ENCODE results near the gene C6orf89.

Gene C6orf89

DNA sequence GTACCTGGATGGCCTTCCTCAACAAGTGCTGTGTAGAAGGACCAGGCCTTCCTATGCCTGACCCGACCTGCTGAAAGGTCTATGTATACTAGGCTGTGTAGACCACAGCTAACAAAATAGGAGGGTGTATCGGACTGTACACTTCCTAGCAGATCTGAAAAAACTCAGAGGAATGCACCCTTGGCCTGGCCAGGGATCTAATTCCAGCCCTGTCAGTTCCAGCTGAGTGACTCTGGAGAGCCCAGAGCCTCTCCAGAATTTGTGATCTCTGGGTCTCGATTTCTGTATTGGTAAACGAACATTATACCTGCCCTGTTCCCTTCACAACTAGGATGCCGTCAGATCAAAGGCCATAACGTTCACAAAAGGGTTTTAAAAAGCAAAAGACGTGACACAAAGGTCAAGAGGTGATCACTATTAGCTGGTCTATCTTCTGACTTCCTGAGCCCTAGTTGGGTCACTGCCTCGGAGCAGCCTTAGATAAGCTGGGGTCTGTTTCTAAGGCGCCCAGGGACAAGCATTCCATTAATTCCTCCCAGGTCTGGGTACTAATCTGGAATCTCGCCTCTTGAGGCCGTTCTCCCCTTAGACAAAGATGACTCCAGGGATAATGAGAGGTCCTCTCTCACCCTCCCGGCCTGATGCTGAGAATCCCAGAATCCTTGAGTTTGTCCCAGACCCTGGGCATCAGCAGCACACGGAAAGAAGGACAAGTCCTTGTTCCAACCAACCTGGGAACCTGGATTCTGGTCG, 86.3 kb downstream of the C6orf89 start:
- H3K4me3 ChIP-seq (ENCODE audit: low read length): no peak overlapping the region
- TF ChIP-seq, protein P1, sequence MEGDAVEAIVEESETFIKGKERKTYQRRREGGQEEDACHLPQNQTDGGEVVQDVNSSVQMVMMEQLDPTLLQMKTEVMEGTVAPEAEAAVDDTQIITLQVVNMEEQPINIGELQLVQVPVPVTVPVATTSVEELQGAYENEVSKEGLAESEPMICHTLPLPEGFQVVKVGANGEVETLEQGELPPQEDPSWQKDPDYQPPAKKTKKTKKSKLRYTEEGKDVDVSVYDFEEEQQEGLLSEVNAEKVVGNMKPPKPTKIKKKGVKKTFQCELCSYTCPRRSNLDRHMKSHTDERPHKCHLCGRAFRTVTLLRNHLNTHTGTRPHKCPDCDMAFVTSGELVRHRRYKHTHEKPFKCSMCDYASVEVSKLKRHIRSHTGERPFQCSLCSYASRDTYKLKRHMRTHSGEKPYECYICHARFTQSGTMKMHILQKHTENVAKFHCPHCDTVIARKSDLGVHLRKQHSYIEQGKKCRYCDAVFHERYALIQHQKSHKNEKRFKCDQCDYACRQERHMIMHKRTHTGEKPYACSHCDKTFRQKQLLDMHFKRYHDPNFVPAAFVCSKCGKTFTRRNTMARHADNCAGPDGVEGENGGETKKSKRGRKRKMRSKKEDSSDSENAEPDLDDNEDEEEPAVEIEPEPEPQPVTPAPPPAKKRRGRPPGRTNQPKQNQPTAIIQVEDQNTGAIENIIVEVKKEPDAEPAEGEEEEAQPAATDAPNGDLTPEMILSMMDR (conservative IDR thresholded peaks at IDR 0.05; ENCODE audit: low read depth, low read length): no peak
- no peak for DNase-seq (ENCODE audit: low read depth)

DNA sequence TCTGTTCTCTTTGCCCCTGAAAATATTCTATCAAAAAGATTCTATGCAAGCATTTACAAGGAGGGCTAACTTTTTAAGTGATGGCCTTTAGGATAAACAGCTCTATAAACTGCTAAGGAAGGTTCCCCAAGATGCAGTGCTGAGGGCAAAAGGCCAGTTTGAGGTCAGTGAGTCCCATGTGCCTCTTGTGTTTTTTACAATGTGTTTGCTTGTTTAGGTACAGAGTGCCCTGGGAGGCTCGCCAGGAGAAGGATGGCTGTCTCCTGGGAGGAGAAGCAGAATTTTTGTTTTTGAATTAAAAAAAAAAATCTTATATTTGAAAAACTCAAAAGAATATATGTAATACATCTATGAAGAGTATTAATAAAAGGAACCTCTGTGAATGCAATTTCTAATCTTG, 87.4 kb downstream of the C6orf89 start:
- TF ChIP-seq, protein P1 (conservative IDR thresholded peaks at IDR 0.05; ENCODE audit: low read depth, low read length): no peak
- no peak for DNase-seq (ENCODE audit: low read depth)
- no peak overlapping the region for H3K4me3 ChIP-seq (ENCODE audit: low read length)

DNA sequence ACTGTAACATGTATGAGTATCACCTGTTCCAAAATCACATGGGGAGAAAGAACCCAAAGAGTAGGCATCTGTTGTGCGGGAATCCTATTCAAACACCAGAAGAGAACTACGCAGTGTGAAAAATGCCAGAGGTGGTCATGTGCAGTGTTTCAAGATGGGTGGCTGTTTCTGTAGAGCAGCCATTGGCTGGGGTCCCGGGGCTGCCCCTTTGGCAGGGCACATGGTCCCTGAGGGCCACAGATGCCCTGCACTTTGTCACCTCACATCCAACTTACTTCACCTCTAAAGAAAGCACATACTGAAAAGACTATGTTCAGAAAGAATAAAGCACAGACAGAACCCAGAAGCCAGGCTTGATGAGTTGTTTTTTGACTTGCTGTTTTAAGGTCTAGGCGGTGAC, 87.9 kb downstream of the C6orf89 start:
- TF ChIP-seq, protein P1 (conservative IDR thresholded peaks at IDR 0.05; ENCODE audit: low read depth, low read length): no peak
- DNase-seq (ENCODE audit: low read depth): no peak
- H3K4me3 ChIP-seq (ENCODE audit: low read length): no peak overlapping the region

DNA sequence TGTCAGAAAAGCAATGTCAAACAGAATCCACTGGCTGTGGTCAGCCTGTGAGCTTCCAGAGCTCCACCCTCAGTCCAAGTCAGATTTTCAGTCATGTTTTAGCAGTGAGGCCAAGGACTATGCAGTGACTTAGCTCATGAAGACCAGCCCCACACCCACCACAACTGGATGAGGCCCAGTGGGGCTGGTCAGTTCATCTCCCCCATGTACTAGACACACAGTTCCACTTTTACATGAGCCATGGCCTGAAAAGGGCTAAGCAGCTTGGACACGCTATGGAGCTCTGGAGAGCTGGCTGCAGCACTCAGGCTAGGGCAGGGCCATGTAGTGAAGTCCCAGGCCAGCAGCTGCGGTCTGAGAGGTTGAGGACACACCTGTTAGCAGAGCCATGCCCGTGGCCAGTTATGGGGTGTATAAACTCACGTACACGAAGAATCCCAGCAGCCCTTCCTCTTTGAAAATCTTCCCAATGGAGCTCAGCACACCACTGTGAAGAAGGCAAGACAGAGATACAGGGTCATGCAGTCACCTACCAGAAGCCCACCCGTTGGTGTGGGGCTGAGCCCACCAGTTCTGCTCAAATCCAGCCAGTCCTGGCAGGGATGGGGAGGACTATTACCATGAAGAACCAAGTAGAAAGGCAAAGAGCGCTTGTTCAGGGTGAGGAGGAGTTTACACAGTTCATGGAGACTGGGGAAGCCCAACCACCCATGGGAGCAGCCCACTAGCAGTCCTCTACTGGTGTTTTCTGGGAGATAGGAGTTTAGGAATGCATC, 89.7 kb downstream of the C6orf89 start:
- TF ChIP-seq, protein P1 (conservative IDR thresholded peaks at IDR 0.05; ENCODE audit: low read depth, low read length): no peak
- DNase-seq (ENCODE audit: low read depth): no peak
- H3K4me3 ChIP-seq (ENCODE audit: low read length): no peak overlapping the region

DNA sequence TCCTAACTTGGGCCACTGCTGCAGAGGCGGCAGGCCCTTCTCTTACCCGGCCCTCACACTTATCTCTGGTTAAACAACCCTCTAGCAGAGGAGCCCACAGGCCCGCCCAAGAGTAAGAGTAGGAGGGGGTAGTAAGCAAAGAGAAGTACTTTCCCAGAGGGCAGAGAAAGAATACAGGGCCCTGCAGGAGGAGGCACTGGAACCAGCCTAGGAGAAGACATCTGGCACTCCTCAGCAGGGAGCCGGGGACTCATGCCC, 90.2 kb downstream of the C6orf89 start:
- DNase-seq (ENCODE audit: low read depth): no peak
- no peak overlapping the region for H3K4me3 ChIP-seq (ENCODE audit: low read length)
- TF ChIP-seq, protein P1 (conservative IDR thresholded peaks at IDR 0.05; ENCODE audit: low read depth, low read length): no peak

DNA sequence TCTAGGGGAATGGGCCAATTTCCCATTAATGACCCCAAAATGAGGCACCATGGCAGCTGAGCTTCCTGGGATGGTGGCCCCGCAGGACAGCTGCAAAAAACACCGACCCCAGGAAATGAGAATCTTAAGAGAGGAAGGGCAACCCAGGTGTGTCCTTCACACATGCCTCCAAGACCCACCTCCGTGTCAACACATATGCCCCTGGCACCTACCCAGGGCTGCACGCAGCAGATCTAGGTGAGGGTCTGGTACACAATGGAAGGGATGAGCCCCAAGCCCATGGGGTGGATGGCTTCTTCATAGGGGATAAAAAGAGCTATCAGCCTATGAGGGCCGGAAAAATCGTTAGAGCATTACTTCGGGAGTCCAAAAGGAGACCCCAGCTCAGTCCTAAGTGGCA, 90.8 kb downstream of the C6orf89 start:
- TF ChIP-seq, protein P1 (conservative IDR thresholded peaks at IDR 0.05; ENCODE audit: low read depth, low read length): no peak
- no peak for DNase-seq (ENCODE audit: low read depth)
- H3K4me3 ChIP-seq (ENCODE audit: low read length): no peak overlapping the region

DNA sequence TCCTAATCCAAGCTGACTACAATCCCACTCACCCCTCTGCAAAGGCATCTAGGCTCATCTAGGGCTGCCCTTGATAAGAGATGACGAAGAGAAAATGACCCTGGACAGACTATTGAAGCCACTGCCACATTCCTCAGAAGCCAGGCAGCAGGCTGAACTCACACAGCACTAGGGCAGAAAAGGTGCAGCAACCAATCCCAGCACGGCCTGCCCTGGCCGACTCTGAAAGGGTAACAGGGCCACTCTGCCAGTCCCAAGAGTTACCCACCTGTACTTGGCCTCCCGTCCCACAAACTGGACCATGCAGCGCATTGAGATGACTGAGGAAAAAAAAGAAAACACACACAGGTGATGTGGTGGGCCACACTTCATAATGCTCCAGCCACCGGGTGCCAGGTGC, 91.2 kb downstream of the C6orf89 start:
- TF ChIP-seq, protein P1 (conservative IDR thresholded peaks at IDR 0.05; ENCODE audit: low read depth, low read length): no peak
- H3K4me3 ChIP-seq (ENCODE audit: low read length): no peak overlapping the region
- no peak for DNase-seq (ENCODE audit: low read depth)

All from retinal pigment epithelial cell (primary cell).